Esophagus squamous epithelium (tissue), 4 donors: ENCODE results near the gene CTDSPL.

Experiments
- CTCF ChIP-seq, 6 experiments: fragments of 450-650 bp in 4 of 6; fragments of 200-600 bp in 2 of 6; sonication (generic) in 2 of 6; IDR thresholded peaks; one replicate each; pipeline ENCODE4 v1.5.1; 2016 to 2019; ENCODE audit warnings: antibody characterized with exemption in 6 of 6, mild to moderate bottlenecking in 4 of 6, moderate library complexity in 4 of 6
- POLR2A ChIP-seq, 4 donors: fragments of 450-650 bp; IDR thresholded peaks; one replicate each; pipeline ENCODE4 v1.6.1; 2017; ENCODE audit warnings: antibody characterized with exemption in 4 of 4, mild to moderate bottlenecking in 4 of 4, moderate library complexity in 3 of 4

DNA sequence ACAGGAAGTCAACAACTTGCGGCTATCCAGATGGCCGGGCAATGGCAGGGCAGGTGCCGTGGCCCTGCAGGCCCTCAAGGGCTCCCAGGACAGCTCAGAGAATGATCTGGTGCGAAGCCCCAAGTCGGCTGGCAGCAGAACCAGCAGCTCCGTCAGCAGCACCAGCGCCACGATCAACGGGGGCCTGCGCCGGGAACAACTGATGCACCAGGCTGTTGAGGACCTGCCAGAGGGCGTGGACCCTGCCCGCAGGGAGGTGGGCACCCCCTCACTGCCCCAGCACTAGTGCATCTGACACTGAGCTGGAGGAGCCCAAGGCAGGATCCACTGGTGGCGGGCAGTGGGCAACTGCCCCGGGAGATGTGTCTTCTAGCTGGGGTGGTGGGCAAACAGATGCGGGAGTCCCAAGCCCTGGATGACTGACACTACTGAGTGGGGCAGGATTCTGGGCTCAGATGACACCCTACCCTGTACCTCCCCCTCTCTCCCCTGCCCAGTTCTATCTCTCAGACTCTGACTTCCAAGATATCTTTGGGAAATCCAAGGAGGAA, 144.8 kb downstream of the CTDSPL start:
- no peak for TF ChIP-seq POLR2A (IDR thresholded peaks at IDR 0.05)
- TF ChIP-seq CTCF (IDR thresholded peaks at IDR 0.05), result no peak
